ENCODE data around the gene TMIGD3. TPM values are rescaled to one million over a fixed set of nuclear protein-coding genes. Genes with fewer than 3 reads are reported as not detected.

TMIGD3 gene
- total RNA-seq, 1 experiment from 2014 or later = not detected

GRCh38 chr1:111449703-111450017 is 53.8 kb downstream of the TMIGD3 start:
- DNase-seq (ENCODE audit: low spot score) (no peak), ATAC-seq (peak; percentile 43)
- Mint-ChIP-seq H3K4me3 (peak overlapping the region; percentile 100), H3K27ac (peak overlapping the region; percentile 99), H3K27me3 (ENCODE audit: low read depth) (no peaks in the 10 kb centered on the region), H3K9me3 (no peaks in the 10 kb centered on the region), H3K4me1 (peaks cover 31% of the 10 kb centered on the region), H3K36me3 (peaks cover 26% of the 10 kb centered on the region)
- TF ChIP-seq, protein P1, sequence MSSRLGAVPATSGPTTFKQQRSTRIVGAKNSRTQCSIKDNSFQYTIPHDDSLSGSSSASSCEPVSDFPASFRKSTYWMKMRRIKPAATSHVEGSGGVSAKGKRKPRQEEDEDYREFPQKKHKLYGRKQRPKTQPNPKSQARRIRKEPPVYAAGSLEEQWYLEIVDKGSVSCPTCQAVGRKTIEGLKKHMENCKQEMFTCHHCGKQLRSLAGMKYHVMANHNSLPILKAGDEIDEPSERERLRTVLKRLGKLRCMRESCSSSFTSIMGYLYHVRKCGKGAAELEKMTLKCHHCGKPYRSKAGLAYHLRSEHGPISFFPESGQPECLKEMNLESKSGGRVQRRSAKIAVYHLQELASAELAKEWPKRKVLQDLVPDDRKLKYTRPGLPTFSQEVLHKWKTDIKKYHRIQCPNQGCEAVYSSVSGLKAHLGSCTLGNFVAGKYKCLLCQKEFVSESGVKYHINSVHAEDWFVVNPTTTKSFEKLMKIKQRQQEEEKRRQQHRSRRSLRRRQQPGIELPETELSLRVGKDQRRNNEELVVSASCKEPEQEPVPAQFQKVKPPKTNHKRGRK (CRISPR knock-in tag; IDR thresholded peaks at IDR 0.05; ENCODE audit: borderline replicate concordance) = no peak
- TF ChIP-seq MXD4 (CRISPR knock-in tag; IDR thresholded peaks at IDR 0.05; ENCODE audit: borderline replicate concordance) = no peak
- no peak for TF ChIP-seq JAZF1 (CRISPR knock-in tag; IDR thresholded peaks at IDR 0.05)
- TF ChIP-seq SOX15 (CRISPR knock-in tag; IDR thresholded peaks at IDR 0.05) = no peak
- TF ChIP-seq TEAD4 (CRISPR knock-in tag; IDR thresholded peaks at IDR 0.05) = no peak
- TF ChIP-seq ZNF317 (CRISPR knock-in tag; IDR thresholded peaks at IDR 0.05; ENCODE audit: borderline replicate concordance, low read depth) = no peak
- no peak for TF ChIP-seq ZBTB21 (CRISPR knock-in tag; IDR thresholded peaks at IDR 0.05; ENCODE audit: borderline replicate concordance)
- TF ChIP-seq NFYB (CRISPR knock-in tag; conservative IDR thresholded peaks at IDR 0.05; ENCODE audit: low read depth) = no peak
- TF ChIP-seq NFE2L1 (CRISPR knock-in tag; IDR thresholded peaks at IDR 0.05) = no peak
- POLR2A ChIA-PET = interaction anchor here (1.0 kb wide), 1 partner anchor 171 kb away, joined by 3 read pairs; no protein-coding TSS in a partner anchor
- CTCF ChIA-PET = interaction anchor here (0.8 to 1.3 kb wide), 4 partner anchors 50 to 288 kb away, joined by 3 to 14 read pairs (median 5); no protein-coding TSS in a partner anchor

DNA sequence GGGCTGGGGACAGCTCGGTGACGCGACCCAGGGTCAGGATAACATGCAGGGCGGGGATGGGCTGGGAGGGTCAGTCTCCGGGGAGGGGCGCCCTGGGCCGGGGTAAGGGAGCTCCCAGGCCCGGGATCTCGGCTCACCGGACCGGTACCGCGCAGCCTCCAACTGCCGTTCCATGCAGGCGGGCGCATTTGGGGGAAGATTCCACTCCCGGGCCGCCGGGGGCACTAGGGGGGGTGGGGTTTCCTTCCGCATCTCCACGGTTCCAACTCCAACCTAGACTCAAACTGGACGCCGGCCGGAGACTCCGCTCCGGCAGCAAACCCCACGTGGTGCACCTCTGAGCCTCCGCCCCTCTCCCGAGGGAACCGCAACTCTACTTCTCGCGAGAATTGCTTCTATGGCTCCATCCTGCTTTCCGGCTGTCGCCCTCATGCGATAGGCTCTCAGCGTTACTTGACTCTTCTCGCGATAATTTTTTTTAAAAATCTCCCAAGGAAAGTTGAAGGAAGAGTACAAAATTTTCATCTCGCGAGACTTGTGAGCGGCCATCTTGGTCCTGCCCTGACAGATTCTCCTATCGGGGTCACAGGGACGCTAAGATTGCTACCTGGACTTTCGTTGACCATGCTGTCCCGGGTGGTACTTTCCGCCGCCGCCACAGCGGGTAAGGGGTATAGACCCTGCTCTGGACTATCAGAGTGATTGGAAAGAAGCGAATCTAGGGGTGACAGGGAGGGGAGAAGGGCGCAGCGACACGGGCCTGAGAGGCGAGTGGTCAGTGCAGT is 54.3 kb downstream of the TMIGD3 start, which contains the start of the genes ATP5PB and WDR77:
ATP5PB (plus strand) TSS at position 547 of the 785 bp plus-strand sequence; CDS start at position 625, 78 bp downstream.
WDR77 (minus strand) TSS at position 339 of the 785 bp plus-strand sequence; CDS start at position 252, 87 bp downstream.
- peak; percentile 98 for ATAC-seq
- Mint-ChIP-seq H3K27ac (peak within 1 kb of the TSS; percentile 99), H3K36me3 (peaks cover 30% of the 10 kb centered on the region), H3K4me3 (peak within 1 kb of the TSS; percentile 100), H3K27me3 (ENCODE audit: low read depth) (no peaks in the 10 kb centered on the region), H3K4me1 (peaks cover 31% of the 10 kb centered on the region), H3K9me3 (no peaks in the 10 kb centered on the region)
- DNase-seq (ENCODE audit: low spot score) = peak; percentile 92
- CTCF ChIA-PET = interaction anchor here (0.7 to 1.5 kb wide), 7 partner anchors 33 to 289 kb away, joined by 3 to 14 read pairs (median 5); no protein-coding TSS in a partner anchor
- POLR2A ChIA-PET = interaction anchor here (0.7 to 1.0 kb wide), 4 partner anchors 13 to 558 kb away, joined by 3 to 8 read pairs (median 4); no protein-coding TSS in a partner anchor
- no peak for TF ChIP-seq FOXK1 (CRISPR knock-in tag; IDR thresholded peaks at IDR 0.05)
- TF ChIP-seq PREB (CRISPR knock-in tag; IDR thresholded peaks at IDR 0.05; ENCODE audit: borderline replicate concordance) = no peak
- TF ChIP-seq, protein P1 (CRISPR knock-in tag; IDR thresholded peaks at IDR 0.05; ENCODE audit: borderline replicate concordance) = no peak
- TF ChIP-seq ZNF121 (CRISPR knock-in tag; IDR thresholded peaks at IDR 0.05) = no peak
- TF ChIP-seq NR3C1 (CRISPR knock-in tag; conservative IDR thresholded peaks at IDR 0.05; ENCODE audit: low read depth) = no peak
- TF ChIP-seq NFYB (CRISPR knock-in tag; conservative IDR thresholded peaks at IDR 0.05; ENCODE audit: low read depth) = no peak
- TF ChIP-seq MXD4 (CRISPR knock-in tag; IDR thresholded peaks at IDR 0.05; ENCODE audit: borderline replicate concordance) = no peak
- no peak for TF ChIP-seq ZNF263 (CRISPR knock-in tag; IDR thresholded peaks at IDR 0.05; ENCODE audit: low read depth)
- TF ChIP-seq NR1H2 (CRISPR knock-in tag; IDR thresholded peaks at IDR 0.05) = no peak
- TF ChIP-seq, protein P2, sequence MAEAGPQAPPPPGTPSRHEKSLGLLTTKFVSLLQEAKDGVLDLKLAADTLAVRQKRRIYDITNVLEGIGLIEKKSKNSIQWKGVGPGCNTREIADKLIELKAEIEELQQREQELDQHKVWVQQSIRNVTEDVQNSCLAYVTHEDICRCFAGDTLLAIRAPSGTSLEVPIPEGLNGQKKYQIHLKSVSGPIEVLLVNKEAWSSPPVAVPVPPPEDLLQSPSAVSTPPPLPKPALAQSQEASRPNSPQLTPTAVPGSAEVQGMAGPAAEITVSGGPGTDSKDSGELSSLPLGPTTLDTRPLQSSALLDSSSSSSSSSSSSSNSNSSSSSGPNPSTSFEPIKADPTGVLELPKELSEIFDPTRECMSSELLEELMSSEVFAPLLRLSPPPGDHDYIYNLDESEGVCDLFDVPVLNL (CRISPR knock-in tag; IDR thresholded peaks at IDR 0.05; ENCODE audit: borderline replicate concordance, low read depth) = no peak
- no peak for TF ChIP-seq MYBL2 (CRISPR knock-in tag; IDR thresholded peaks at IDR 0.05)
- no peak for TF ChIP-seq NFATC4 (CRISPR knock-in tag; IDR thresholded peaks at IDR 0.05)
- TF ChIP-seq JUN (CRISPR knock-in tag; IDR thresholded peaks at IDR 0.05) = no peak
- TF ChIP-seq, protein P3, sequence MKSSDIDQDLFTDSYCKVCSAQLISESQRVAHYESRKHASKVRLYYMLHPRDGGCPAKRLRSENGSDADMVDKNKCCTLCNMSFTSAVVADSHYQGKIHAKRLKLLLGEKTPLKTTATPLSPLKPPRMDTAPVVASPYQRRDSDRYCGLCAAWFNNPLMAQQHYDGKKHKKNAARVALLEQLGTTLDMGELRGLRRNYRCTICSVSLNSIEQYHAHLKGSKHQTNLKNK (CRISPR knock-in tag; IDR thresholded peaks at IDR 0.05) = no peak
- TF ChIP-seq, protein P4, sequence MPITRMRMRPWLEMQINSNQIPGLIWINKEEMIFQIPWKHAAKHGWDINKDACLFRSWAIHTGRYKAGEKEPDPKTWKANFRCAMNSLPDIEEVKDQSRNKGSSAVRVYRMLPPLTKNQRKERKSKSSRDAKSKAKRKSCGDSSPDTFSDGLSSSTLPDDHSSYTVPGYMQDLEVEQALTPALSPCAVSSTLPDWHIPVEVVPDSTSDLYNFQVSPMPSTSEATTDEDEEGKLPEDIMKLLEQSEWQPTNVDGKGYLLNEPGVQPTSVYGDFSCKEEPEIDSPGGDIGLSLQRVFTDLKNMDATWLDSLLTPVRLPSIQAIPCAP (CRISPR knock-in tag; IDR thresholded peaks at IDR 0.05) = no peak
- TF ChIP-seq PRRX2 (CRISPR knock-in tag; IDR thresholded peaks at IDR 0.05) = no peak
- no peak for TF ChIP-seq TCF7 (CRISPR knock-in tag; IDR thresholded peaks at IDR 0.05; ENCODE audit: low read depth)
